ENCODE measurements around the gene HIF1AN. TPM values are rescaled to one million over a fixed set of nuclear protein-coding genes. Genes with fewer than 3 reads are reported as not detected.

Gene HIF1AN
- total and polyA plus RNA-seq, 2 of the 8 experiments (the other 6 are each of a cell fraction or from before 2014, with no cell fraction given), result 10.9 to 62.8 TPM

DNA sequence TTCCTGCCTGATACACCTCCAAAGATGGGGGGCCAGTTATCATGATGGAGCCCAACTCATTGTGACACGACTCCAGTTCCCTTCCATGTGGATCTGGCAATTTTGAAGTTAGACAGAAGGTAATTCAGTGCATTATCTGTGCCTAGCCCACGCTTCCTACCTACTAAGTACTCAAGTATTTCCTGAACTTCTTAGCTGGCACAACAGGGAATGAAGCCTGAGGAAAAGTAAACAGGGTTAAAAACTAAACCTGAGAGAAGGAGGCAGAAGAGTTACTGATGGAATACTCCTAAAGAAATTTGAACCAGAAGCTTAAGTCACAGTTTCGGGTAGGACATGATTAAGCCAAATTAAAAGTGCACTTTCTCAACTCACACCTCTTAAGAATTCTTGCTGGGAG lies 14.9 kb upstream of the HIF1AN start:
- Histone ChIP-seq H3K23ac (ENCODE audit: insufficient read length) (no peak overlapping the region), H2BK120ac (replicated peaks; ENCODE audit: low read depth, low read length) (no peak overlapping the region), H4K5ac (ENCODE audit: insufficient read length, low read depth, low read length) (no peak overlapping the region), H4K20me1 (replicated peaks in 1 of 2; ENCODE audit: control insufficient read depth in 1 of 2, insufficient read depth in 2 of 2, low read length in 2 of 2) (peaks cover 0 to 2% of the 10 kb centered on the region in 2 experiments), H3K27ac (ENCODE audit: low read depth, low read length) (no peak overlapping the region), H3K4me2 (ENCODE audit: insufficient read depth in 1 of 2, low read depth in 2 of 2, low read length in 2 of 2) (no peak overlapping the region), H3K9me3 (ENCODE audit: insufficient read depth in 2 of 2, low read depth in 1 of 2, low read length in 1 of 2) (no peaks in the 10 kb centered on the region), H3K14ac (ENCODE audit: insufficient read length) (no peak overlapping the region), H2AK5ac (ENCODE audit: low read depth, low read length) (no peak overlapping the region), H3K36me3 (ENCODE audit: control insufficient read depth in 2 of 4, insufficient read depth in 4 of 4, low read length in 3 of 4) (peaks cover 0 to 21% (median 3%) of the 10 kb centered on the region in 4 experiments; a peak in 4 of 8 replicates), H4K8ac (ENCODE audit: extremely low read depth, insufficient read depth, low read length) (no peak overlapping the region; the same call in 1 of the 2 replicates), H2BK12ac (ENCODE audit: low read depth, low read length) (no peak overlapping the region), H2BK15ac (ENCODE audit: low read length) (no peak overlapping the region), H2BK5ac (ENCODE audit: low read depth, low read length) (no peak overlapping the region), H3K79me1 (ENCODE audit: low read depth, low read length) (no peaks in the 10 kb centered on the region), H3K56ac (replicated peaks; ENCODE audit: insufficient read length, low read depth, low read length) (no peak overlapping the region), H3K9ac (replicated peaks in 1 of 4; ENCODE audit: extremely low read depth in 1 of 4, low read depth in 3 of 4, low read length in 3 of 4) (no peak overlapping the region), H2BK20ac (ENCODE audit: low read length) (no peak overlapping the region), H3K18ac (ENCODE audit: extremely low read depth, low read length) (no peak overlapping the region), H3K4me3 (ENCODE audit: extremely low read depth in 1 of 4, insufficient read depth in 2 of 4, low read depth in 3 of 4, low read length in 4 of 4) (no peak overlapping the region), H3K4ac (replicated peaks; ENCODE audit: insufficient read length, low read depth, low read length) (no peak overlapping the region), H2AFZ (ENCODE audit: low read length) (no peak overlapping the region), H3K27me3 (replicated peaks in 1 of 4; ENCODE audit: control insufficient read depth in 3 of 4, extremely low read depth in 1 of 4, insufficient read depth in 3 of 4, low read length in 3 of 4) (peaks cover 2 to 24% (median 15%) of the 10 kb centered on the region in 4 experiments; a peak in 6 of 7 replicates), H3K79me2 (ENCODE audit: control insufficient read depth in 1 of 2, insufficient read depth in 2 of 2, low read length in 2 of 2) (no peaks in the 10 kb centered on the region), H3K23me2 (ENCODE audit: low read depth, low read length) (peaks cover 8% of the 10 kb centered on the region), H3K4me1 (replicated peaks in 1 of 4; ENCODE audit: control insufficient read depth in 3 of 4, insufficient read depth in 4 of 4, low read length in 3 of 4) (peaks cover 0 to 3% (median under 1%) of the 10 kb centered on the region in 4 experiments; a peak in 2 of 7 replicates), H4K91ac (replicated peaks; ENCODE audit: insufficient read length, low read length) (no peak overlapping the region)
- ChIA-PET POLR2A (ENCODE audit: partially characterized antibody) (interaction anchor here (0.7 to 1.5 kb wide), 6 partner anchors 13 to 157 kb away, joined by 3 to 9 read pairs (median 4); no protein-coding TSS in a partner anchor), CTCF (ENCODE audit: partially characterized antibody) (interaction anchor here (0.8 to 9.8 kb wide), 6 partner anchors 11 to 358 kb away, joined by 3 to 114 read pairs (median 38); partner anchors contain the start of gene HIF1AN)
- DNase-seq (ENCODE audit: low read depth in 1 of 2, low spot score in 2 of 2), result no peak
- WGBS, 2 experiments (ENCODE audit: extremely low coverage in 1 of 2, insufficient coverage in 1 of 2, insufficient read length in 1 of 2, insufficient replicate concordance in 2 of 2, low coverage in 1 of 2, low lambda C conversion rate in 2 of 2, missing lambda C conversion rate in 1 of 2), result 88% methylated on average over 3 of the region's 3 CpGs; no CpG with 5 or more reads in 1 of the 2 experiments
- no peak for FAIRE-seq
- TF ChIP-seq RBBP5 (IDR thresholded peaks at IDR 0.05; ENCODE audit: borderline replicate concordance, low read depth, low read length), result no peak
- TF ChIP-seq EGR1 (IDR thresholded peaks at IDR 0.05; ENCODE audit: borderline replicate concordance, low read depth, low read length), result no peak
- no peak for TF ChIP-seq BCL11A (IDR thresholded peaks at IDR 0.05; ENCODE audit: low read depth in 2 of 2, low read length in 2 of 2)
- no peak for TF ChIP-seq CHD1 (IDR thresholded peaks at IDR 0.05; ENCODE audit: low read depth, low read length)
- TF ChIP-seq, protein P1, sequence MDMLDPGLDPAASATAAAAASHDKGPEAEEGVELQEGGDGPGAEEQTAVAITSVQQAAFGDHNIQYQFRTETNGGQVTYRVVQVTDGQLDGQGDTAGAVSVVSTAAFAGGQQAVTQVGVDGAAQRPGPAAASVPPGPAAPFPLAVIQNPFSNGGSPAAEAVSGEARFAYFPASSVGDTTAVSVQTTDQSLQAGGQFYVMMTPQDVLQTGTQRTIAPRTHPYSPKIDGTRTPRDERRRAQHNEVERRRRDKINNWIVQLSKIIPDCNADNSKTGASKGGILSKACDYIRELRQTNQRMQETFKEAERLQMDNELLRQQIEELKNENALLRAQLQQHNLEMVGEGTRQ (IDR thresholded peaks at IDR 0.05; ENCODE audit: low read length), result no peak
- no peak for TF ChIP-seq GTF2F1 (IDR thresholded peaks at IDR 0.05; ENCODE audit: borderline replicate concordance, low read depth, low read length)
- TF ChIP-seq TAF1 (IDR thresholded peaks at IDR 0.05; ENCODE audit: low read depth, low read length), result no peak
- no peak for TF ChIP-seq SP2 (IDR thresholded peaks at IDR 0.05; ENCODE audit: low read length)
- no peak for TF ChIP-seq RAD21 (IDR thresholded peaks at IDR 0.05 in 1 of 2, conservative IDR thresholded peaks at IDR 0.05 in 1 of 2; ENCODE audit: low read depth in 2 of 2, low read length in 2 of 2)
- no peak for TF ChIP-seq CHD2 (IDR thresholded peaks at IDR 0.05; ENCODE audit: low read length)
- TF ChIP-seq EP300 (IDR thresholded peaks at IDR 0.05; ENCODE audit: borderline replicate concordance in 1 of 2, low read depth in 2 of 2, low read length in 2 of 2), result no peak

Measured in H1 (cell line).